HG02759 (cell line): ENCODE measurements around the gene CES1.
"Not testable (repeated sequence)": the region's sequence is repeated elsewhere in the genome, so short reads cannot be mapped to it uniquely, and the experiment has no call there.

Source experiments
- ATAC-seq: cut with Tn5 transposase; IDR thresholded peaks from one replicate; pipeline ENCODE4 v1.9.1; 2021; ENCODE audit warnings: mild to moderate bottlenecking, moderate library complexity; ENCODE audit not compliant: unreplicated experiment

Gene CES1

DNA sequence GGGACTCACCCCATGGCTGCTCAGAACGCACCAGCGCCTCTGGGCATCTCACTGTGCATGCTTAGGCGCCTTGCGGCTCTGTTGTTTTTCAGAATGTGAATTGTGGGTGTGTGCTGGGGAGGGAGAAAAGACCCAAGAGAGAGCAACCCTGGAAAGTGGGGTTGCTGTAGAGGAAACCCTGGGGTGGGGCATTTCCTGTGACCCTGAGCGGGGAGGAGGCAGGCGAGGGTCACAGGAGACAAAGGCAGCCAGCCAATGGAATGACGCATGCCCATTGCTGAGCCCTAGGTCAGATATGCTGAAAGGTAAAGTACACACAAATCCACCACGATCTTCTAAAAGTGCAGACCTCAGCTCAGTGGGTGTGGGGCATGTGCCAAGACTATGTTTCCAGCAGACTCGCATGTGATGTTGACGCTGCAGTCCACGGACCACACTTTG is 39.9 kb downstream of the CES1 start:
- not testable (repeated sequence) for ATAC-seq

DNA sequence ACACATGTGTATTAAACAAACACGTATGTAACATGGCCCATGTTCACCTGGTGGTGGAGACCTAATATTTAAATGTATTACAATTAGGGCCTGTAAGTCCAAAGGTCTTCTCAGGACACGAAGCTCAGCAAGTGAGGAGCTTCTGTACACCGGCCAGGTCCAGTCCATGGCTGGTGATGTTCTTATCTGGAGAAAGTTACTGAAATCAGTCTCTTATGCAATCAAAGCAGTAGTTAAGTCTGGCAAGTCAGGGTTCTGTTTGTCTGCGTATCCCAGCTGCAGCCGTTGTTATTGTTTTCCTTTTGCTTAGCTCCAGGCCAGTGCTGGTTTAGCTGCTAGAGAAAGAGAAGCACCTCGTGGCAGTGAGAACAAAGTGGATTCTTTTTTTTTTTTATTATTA is 41.4 kb downstream of the CES1 start:
- not testable (repeated sequence) for ATAC-seq

- not testable (repeated sequence) for ATAC-seq
Measured at GRCh38 chr16:55790240-55790639, 42.7 kb downstream of the CES1 start.

- not testable (repeated sequence) for ATAC-seq
Measured at GRCh38 chr16:55782793-55783091, 50.2 kb downstream of the CES1 start.

GRCh38 chr16:55782091-55782792 is 50.7 kb downstream of the CES1 start:
- not testable (repeated sequence) for ATAC-seq

DNA sequence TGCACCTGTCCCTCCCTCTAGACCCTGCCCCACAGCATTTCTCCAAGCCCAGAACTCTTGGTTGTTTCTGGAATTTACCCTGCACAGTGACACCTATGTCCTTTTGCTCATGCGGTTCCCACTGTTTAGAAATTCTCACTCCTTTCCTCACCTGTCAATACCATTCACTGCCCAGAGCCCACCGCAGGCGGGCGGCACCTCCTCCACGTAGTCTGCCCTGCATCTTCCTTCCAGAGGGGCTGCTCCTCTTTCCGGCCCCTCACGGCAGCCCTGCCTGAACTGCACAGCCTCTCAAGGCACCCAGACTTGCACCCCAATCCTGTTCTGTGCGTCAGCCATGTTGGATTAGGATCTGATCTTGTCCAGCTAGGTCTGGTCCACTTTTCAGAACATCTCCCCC is 51.4 kb downstream of the CES1 start:
- not testable (repeated sequence) for ATAC-seq

- ATAC-seq, result not testable (repeated sequence)
Measured at GRCh38 chr16:55780095-55780407, 52.8 kb downstream of the CES1 start.

DNA sequence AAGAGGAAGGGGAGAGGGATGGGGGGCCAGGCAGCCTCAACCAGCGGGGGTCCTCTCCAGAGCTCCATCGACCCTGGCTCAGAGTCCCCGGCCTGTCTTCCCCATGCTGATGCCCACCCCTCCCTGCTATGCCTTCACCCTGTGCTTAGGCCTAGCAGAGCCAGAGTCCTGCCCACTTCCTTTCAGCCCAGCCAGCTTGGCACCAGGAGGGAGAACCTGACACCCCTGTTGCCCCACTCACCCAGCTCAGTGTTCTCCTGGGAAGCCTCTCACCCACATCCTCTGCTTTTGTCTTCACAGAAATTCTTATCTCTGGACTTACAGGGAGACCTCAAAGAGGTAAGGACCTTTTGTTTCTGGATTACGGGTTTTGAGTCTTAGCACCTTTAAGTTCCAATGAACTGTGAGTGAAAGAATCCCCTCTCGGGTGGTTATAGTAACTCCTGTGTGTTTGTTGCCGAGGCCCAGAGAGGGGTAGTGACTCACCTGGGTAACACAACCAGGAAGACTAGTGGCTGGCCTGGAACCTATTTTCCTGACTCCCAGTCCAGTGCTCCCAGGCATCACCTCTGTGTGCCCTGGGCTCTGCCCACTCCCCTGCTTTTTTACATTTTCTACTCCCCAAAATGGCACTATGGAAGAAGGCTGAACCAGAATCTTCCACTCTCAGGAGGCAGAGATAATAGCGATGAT is 53.3 kb downstream of the CES1 start:
- ATAC-seq, result no peak

DNA sequence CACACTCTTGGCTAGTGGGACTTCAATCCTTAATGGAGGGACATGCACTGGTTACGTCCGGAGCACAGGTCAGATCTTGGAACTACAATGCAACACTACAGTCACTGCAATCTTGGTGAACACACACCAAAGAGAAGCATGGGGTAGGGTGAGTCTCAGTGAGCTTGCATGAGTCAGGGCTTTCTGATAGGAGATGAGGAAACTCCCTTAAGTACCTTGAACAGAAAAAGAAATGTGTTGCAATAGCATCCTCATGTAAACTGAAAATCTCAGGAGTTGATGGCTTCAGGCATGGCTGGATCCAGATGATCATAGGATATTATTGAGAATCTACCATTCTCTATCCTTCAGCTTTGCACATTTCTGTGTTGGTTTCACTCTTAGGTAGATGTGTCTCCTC is 54.1 kb downstream of the CES1 start:
- no peak for ATAC-seq

DNA sequence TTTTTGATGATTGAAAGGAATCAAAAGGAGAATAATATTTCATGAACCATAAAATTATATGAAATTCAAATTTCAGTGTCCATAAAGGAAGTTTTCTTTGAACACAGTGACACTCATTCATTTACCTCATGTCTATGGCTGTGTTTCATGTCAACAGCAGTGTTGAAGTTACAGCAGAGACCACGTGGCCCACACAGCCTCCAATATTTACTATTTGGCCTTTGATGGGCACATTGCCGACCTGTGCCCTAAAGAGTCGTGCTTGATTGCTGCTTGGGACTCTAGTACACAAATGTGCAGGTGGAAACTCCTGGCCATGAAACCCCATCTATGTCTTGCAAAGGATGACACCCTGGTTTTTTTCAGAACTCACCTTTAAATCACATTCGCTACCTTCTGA is 57.0 kb downstream of the CES1 start:
- no peak for ATAC-seq

DNA sequence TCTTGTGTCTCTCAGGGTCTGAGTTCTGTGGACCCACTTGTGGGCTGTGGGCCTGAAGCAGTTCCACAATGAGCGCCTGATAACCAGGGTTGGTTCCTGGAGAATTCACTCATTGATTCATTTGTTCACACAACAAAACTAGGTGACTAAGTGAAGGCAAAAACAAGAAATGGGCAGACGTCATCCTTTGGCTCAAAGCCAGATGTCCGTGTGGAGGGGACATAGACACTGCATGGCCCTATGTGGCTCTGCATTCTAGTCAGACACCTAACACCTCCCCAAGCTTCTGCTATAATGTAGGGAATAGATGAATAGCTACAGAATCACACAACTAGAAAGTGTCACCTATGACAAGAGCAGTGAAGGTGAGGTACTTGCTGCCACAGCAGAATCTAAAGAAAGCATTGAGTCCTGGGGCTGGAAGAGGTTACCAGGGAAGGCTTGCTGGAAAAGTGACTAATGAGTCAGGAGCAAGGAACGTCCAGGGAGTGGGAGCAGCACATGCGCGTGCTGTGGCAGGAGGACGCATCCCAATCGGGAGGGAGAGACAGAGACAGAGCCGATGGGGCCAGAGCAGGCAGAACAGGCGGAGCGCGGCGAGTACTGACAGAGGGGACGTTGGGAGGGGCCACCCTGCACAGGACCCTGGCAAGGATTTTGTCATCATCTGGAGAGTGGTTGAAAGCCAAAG is 58.9 kb downstream of the CES1 start:
- no peak for ATAC-seq

GRCh38 chr16:55765161-55765560 is 67.7 kb downstream of the CES1 start:
- ATAC-seq, result no peak

GRCh38 chr16:55760310-55761001 is 72.4 kb downstream of the CES1 start:
- ATAC-seq, result no peak

DNA sequence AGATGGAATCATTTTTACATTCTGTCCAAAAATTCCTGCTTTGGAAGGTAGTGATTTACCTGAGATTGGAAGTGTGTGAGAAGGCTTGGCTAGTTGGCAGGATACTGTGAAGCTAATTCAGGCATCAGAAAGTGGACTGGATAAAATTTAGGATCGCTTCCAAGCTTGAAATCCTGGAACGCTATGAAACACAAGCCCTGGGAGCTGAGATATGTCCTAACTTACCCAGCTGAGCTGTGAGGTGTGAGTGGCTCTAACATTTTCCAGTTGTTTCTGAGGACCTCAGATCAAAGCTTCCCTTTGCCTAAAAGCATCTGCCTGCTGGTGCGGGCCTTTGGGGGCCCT is 73.0 kb downstream of the CES1 start:
- ATAC-seq, result not testable (repeated sequence)

DNA sequence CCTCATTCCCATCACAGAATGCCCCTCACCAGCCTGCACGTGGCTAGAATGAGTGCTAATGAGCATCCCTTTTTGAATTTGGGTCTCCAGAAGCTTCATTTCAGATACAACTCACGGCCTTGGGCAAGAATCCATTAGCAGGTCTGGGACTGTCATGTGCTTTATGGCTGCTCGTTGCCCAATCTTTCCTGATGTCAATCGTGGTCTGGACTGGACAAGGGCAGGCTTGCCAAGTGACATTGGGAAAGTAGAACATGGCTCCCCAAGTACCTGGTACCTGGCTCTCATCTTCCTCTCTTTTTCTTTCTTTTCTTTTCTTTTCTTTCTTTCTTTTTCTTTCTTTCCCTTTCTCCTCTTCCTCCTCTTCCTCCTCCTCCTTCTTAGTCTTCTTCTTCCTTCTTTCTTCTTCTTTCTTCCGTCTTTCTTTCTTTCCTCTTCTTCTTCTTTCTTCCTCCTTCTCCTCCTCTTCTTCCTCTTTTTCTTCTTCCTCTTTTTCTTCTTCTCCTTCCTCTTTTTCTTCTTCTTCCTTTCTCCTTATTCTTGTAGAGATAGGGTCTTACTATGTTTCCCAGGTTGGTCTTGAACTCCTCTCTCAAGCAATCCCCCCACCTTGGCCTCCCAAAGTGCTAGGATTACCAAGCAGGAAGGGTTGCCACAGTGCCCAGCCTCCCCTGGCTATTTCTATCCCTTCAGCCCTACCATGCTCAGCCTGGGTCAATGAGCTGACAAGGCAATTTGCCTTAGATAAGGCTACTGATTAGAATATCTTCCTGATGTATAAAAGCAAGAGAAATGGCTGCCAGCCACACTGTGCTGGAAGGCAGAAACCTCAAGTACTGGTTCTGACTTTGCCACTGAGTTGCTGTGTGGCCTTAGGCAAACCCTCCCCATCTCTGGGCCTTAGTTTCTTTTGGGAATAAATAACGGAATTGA is 75.0 kb downstream of the CES1 start:
- not testable (repeated sequence) for ATAC-seq

- no peak for ATAC-seq
Measured at GRCh38 chr16:55756963-55757362, 75.9 kb downstream of the CES1 start.

- ATAC-seq, result no peak
Measured at GRCh38 chr16:55754056-55754455, 78.8 kb downstream of the CES1 start.

DNA sequence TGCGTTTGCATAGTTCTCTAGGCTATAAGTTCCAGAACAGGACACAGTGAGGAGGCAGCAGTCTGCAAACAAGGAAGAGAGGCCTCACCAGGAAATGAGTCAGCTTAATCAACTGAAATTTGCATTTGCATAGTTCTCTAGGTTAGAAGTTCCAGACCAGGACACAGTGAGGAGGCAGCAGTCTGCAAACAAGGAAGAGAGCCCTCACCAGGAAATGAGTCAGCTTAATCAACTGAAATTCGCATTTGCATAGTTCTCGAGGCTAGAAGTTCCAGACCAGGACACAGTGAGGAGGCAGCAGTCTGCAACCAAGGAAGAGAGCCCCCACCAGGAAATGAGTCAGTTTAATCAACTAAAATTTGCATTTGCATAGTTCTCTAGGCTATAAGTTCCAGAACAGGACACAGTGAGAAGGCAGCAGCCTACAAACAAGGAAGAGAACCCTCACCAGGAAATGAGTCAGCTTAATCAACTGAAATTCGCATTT is 79.7 kb downstream of the CES1 start:
- not testable (repeated sequence) for ATAC-seq
